ENCODE results near the gene PCNX2. TPM values are rescaled to one million over a fixed set of nuclear protein-coding genes. Genes with fewer than 3 reads are reported as not detected.

Gene PCNX2
- total and polyA plus RNA-seq, 2 of the 13 experiments (the other 11 are each of a cell fraction or from before 2014, with no cell fraction given), result 0.11 to 0.42 TPM

- TF ChIP-seq ELF3 (CRISPR knock-in tag; IDR thresholded peaks at IDR 0.05), result no peak
- no peak for TF ChIP-seq ZFYVE20 (CRISPR knock-in tag; IDR thresholded peaks at IDR 0.05; ENCODE audit: borderline replicate concordance, low read depth)
- no peak for TF ChIP-seq ISX (CRISPR knock-in tag; conservative IDR thresholded peaks at IDR 0.05)
- TF ChIP-seq, protein P1, sequence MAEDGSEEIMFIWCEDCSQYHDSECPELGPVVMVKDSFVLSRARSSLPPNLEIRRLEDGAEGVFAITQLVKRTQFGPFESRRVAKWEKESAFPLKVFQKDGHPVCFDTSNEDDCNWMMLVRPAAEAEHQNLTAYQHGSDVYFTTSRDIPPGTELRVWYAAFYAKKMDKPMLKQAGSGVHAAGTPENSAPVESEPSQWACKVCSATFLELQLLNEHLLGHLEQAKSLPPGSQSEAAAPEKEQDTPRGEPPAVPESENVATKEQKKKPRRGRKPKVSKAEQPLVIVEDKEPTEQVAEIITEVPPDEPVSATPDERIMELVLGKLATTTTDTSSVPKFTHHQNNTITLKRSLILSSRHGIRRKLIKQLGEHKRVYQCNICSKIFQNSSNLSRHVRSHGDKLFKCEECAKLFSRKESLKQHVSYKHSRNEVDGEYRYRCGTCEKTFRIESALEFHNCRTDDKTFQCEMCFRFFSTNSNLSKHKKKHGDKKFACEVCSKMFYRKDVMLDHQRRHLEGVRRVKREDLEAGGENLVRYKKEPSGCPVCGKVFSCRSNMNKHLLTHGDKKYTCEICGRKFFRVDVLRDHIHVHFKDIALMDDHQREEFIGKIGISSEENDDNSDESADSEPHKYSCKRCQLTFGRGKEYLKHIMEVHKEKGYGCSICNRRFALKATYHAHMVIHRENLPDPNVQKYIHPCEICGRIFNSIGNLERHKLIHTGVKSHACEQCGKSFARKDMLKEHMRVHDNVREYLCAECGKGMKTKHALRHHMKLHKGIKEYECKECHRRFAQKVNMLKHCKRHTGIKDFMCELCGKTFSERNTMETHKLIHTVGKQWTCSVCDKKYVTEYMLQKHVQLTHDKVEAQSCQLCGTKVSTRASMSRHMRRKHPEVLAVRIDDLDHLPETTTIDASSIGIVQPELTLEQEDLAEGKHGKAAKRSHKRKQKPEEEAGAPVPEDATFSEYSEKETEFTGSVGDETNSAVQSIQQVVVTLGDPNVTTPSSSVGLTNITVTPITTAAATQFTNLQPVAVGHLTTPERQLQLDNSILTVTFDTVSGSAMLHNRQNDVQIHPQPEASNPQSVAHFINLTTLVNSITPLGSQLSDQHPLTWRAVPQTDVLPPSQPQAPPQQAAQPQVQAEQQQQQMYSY (CRISPR knock-in tag; IDR thresholded peaks at IDR 0.05), result no peak
These were observed 156.5 kb downstream of the PCNX2 start (continued) for GRCh38 chr1:233138788-233139585.

- H3K27ac ChIP-seq (ENCODE audit: extremely low read length, insufficient read depth, low read length), result no peak overlapping the region
- ChIA-PET CTCF (ENCODE audit: low intra/inter-chr PET ratio, low total read pairs) (no interaction called here), POLR2A (no interaction called here)
- DNase-seq (ENCODE audit: low spot score) (no peak), FAIRE-seq (no peak), ATAC-seq (no peak)
- intact Hi-C loops (cut with micrococcal nuclease; ENCODE audit: unreplicated experiment) (no loop called here), in situ Hi-C loops (cut with HindIII; ENCODE audit: extremely low pct_ligation_motif_present, low pct_unique_long_range_greater_than_20kb) (no loop called here)
- no peaks in the 10 kb centered on the region for H3K79me2 ChIP-seq (ENCODE audit: insufficient read depth, low read length)
- no peak overlapping the region for H3K9ac ChIP-seq (ENCODE audit: insufficient read depth, low read depth, low read length)
- H3K4me3 ChIP-seq (replicated peaks in 1 of 3; ENCODE audit: insufficient read depth in 1 of 3, low read depth in 2 of 3, low read length in 3 of 3), result no peak overlapping the region
- no peaks in the 10 kb centered on the region for H3K4me1 ChIP-seq (ENCODE audit: insufficient read depth, low read length)
- no TSS peak for BruUV-seq (replicated peaks)
- H3K9me3 ChIP-seq (ENCODE audit: low read length), result no peaks in the 10 kb centered on the region
- H3K27me3 ChIP-seq (ENCODE audit: control insufficient read depth in 1 of 2, insufficient read depth in 2 of 2, low read length in 2 of 2), result no peaks in the 10 kb centered on the region; a peak in 1 of 5 replicates
- H2AFZ ChIP-seq (ENCODE audit: low read length), result no peak overlapping the region
- H4K20me1 ChIP-seq (ENCODE audit: insufficient read depth, low read length), result no peaks in the 10 kb centered on the region
- H3K4me2 ChIP-seq (ENCODE audit: low read depth, low read length), result no peak overlapping the region
- H3K36me3 ChIP-seq (replicated peaks in 1 of 2; ENCODE audit: control insufficient read depth in 1 of 2, insufficient read depth in 2 of 2, low read length in 2 of 2), result no peaks in the 10 kb centered on the region
- no peak for TF ChIP-seq ZSCAN12 (CRISPR knock-in tag; IDR thresholded peaks at IDR 0.05)
- TF ChIP-seq ZNF382 (CRISPR knock-in tag; IDR thresholded peaks at IDR 0.05; ENCODE audit: borderline replicate concordance), result no peak
- TF ChIP-seq SRSF4 (IDR thresholded peaks at IDR 0.05; ENCODE audit: low read depth, low read length, poor library complexity, severe bottlenecking), result no peak
- no peak for TF ChIP-seq MAFG (CRISPR knock-in tag; IDR thresholded peaks at IDR 0.05)
- TF ChIP-seq CREB1 (IDR thresholded peaks at IDR 0.05), result no peak
- TF ChIP-seq CREB1 (CRISPR knock-in tag; IDR thresholded peaks at IDR 0.05), result no peak
- no peak for TF ChIP-seq SATB2 (CRISPR knock-in tag; IDR thresholded peaks at IDR 0.05)
- no peak for TF ChIP-seq ZBTB4 (CRISPR knock-in tag; IDR thresholded peaks at IDR 0.05; ENCODE audit: borderline replicate concordance)
- no peak for TF ChIP-seq HOXA5 (CRISPR knock-in tag; IDR thresholded peaks at IDR 0.05)
- no peak for TF ChIP-seq ZNF780A (CRISPR knock-in tag; IDR thresholded peaks at IDR 0.05)
- TF ChIP-seq HES4 (CRISPR knock-in tag; IDR thresholded peaks at IDR 0.05; ENCODE audit: borderline replicate concordance), result no peak
These were observed 159.7 kb downstream of the PCNX2 start for GRCh38 chr1:233135833-233136232.
